IPS-NIHi7 (cell line): ENCODE data around the gene ASTN2.

Experiments
- DNase-seq: peaks from one replicate; pipeline ENCODE4 v3.0.0; 2012; ENCODE audit warnings: mixed read lengths; ENCODE audit errors: extremely low spot score

The ASTN2 gene

DNA sequence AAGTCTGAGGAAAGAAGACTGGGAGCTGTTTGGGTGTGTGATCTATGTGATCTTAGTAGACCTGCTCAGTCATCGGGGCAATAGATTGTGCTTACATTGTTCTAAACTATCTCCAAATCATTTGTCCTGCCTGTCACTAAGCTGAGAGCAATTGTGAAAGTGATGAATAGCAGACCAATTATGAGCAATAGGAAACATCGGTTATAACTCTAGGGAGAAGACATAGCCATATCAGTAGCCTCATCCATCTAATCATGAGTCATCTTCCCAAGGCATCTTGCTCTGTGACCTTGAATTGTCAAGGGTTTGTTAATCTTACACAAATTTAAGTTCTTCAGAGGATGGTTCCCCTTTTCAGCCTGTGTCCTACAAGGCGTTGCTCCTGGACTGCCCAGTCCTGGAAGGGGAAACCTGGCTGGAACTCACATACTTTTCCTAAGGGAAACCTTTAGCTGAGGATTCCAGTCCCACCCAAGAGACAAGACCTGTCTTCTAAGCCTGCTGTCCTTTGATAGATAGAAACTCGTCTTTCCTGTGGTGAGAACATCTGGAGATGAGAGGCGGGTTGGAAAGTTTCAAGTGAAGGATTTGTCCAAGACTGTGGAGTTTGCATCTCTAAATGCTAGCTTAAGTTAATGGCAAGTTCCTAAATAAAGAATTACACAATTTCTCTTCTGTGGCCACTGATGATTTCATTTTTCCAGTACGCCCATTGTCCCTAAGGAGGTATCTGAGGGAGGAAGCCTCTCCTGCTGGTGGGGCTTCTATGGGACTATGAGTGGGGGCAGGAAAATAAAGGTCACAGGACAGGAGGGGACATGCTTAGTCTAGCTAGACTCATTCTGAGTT is 781.6 kb downstream of the ASTN2 start:
- no peak for DNase-seq

DNA sequence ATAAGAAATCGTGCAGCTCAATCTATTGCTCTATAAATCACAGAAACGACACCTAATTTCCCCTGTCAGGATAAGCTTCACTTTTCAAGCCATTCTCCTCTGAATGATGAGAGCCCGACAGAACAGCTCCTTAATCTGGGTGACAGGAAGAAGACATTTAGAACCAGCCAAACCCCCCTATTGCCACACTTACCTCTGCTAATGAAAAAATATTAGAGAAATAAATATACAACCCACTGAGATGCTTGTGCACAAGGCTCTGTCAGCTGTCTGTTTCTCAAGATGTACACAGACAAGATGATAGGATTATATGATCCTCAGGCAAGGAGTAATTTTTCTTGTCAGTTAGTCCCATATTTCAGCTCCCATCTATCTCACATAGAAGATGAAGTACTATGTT is 785.2 kb downstream of the ASTN2 start:
- no peak for DNase-seq

DNA sequence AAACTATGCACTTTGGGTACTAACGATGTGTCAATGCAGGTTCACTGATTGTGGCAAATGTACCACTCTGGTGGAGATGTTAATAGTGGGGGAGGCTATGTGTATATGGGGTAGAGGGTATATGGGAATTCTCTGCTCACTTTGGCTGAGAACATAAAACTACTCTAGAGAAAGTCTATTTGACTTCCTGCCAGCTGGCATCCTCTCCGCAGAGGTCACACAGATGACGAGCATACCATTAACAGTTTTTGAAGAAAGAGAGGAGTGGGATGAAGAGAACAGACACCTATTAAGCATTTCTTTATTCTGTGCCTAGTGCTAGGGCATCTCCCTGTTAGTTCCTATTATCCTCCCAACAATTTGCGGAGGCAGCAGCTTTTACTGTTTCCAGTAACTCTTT is 786.1 kb downstream of the ASTN2 start:
- no peak for DNase-seq

- DNase-seq = no peak
These were observed 787.4 kb downstream of the ASTN2 start for GRCh38 chr9:116627433-116627832.

GRCh38 chr9:116626762-116627161 is 788.1 kb downstream of the ASTN2 start:
- no peak for DNase-seq

- no peak for DNase-seq
These were observed 791.1 kb downstream of the ASTN2 start for GRCh38 chr9:116623715-116624114.

DNA sequence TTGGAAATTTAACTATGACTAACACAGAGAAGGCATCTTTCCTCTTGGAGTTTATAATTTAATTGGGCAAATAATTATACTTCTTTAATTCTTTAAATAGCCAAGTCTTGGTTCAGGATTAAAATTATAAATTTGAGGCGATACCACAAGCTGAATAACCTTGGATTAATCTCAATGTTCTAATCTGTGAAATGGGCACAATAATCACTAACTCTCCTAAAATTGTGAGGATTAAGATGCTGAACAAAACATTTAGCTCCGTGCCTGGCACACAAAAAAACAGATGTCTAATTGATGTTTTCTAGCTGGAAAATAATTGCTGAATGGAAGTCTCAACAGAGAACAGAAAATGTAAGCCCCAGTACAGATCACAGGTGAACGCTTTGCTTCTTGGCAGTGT is 797.5 kb downstream of the ASTN2 start:
- DNase-seq = no peak

GRCh38 chr9:116616304-116616914 is 798.4 kb downstream of the ASTN2 start:
- no peak for DNase-seq

GRCh38 chr9:116608064-116608463 is 806.8 kb downstream of the ASTN2 start:
- no peak for DNase-seq

GRCh38 chr9:116605904-116606341 is 808.9 kb downstream of the ASTN2 start:
- no peak for DNase-seq

DNA sequence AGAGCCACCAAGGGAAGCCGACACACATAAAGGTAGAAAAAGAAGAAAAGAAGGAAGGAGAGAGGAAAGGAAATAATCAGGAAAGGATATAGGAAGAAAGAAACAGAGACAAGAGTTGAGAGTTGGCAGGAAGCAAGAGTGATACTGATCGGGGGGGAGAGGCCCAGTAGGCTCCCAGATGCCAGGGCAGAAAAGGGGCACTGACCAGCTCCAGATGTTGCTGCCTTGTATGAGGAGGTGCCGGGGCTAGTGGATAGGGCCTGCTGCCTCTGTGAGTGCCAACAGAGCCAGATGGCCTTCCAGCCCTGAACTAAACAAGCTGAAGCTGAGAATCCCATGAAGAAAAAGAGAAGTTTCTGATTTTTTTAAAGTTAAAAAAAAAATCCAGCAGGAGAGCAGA is 809.8 kb downstream of the ASTN2 start:
- no peak for DNase-seq

GRCh38 chr9:116604251-116604650 is 810.6 kb downstream of the ASTN2 start:
- no peak for DNase-seq

- DNase-seq = no peak
These were observed 815.4 kb downstream of the ASTN2 start for GRCh38 chr9:116599342-116599884.

GRCh38 chr9:116596646-116597045 is 818.2 kb downstream of the ASTN2 start:
- no peak for DNase-seq

DNA sequence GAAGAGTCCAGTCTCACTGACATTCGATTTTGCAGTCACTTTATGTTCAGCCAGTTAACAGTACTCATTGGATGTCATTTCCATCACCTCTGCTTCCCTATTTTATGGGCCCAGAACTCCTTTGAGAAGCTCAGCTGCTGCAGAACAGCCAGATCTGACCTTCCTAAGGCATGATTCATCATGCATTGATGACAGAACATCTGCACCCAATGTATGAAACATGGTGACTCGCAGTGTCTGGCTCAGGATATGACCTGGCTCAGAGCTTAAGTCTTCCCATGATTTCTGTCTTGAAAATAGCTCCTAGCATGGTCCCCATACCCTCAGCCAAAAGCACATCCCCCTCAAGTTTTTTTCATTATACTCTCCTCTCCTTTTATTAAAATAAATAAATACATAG is 820.3 kb downstream of the ASTN2 start:
- no peak for DNase-seq

DNA sequence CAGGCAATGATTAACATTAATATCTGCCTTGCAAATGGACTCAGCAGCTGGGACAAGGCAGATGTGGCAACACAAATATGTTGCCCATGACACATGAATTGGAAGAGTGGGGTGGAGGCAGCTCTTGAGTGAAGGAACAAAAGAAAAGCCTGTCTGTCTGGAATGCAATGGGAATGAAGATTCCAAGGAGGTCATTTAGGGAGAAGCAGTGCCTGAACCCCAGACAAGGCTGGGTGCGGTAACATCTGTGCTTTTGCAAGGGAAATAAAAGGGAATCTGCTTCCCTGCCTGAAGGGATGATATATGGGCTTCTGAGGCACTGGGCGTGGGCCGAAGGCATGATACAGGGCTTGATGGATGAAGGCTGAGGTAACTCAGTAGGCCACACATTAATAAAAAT is 821.9 kb downstream of the ASTN2 start:
- DNase-seq = no peak

GRCh38 chr9:116589392-116590354 is 825.2 kb downstream of the ASTN2 start:
- peak; percentile 94 for DNase-seq

DNA sequence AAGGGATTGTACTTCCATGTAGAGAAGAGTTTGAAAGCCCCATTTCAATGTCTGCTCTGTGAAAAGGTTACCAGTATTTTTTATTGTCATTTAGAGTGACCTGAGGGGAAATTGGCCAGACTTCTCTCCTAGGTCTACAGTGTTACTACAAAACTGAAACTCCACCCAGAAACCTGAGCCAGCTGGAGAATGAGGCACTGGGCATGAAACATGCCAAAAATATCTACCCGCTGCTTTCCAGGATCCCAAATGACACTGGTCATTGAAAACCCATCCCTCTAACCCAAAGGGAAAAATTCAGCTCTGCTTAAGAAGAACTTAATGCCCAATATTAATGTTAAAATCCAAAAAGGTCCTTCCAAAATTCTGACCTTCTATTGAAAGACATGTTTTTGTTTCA is 826.9 kb downstream of the ASTN2 start:
- no peak for DNase-seq

DNA sequence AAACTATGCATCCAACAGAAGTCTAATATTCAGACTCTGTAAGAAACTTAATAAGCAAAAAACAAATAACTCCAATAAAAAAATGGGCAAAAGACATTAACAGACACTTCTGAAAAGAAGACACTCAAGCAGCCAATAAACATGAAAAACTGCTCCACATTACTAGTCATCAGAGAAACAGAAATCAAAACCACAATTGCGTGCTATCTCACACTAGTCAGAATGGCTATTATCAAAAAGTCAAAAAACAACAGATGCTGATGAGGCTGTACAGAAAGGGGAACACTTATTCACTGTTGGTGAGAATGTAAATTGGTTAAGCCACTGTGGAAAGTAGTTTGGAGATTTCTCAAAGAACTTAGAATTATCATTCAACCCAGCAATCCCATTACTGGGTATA is 829.0 kb downstream of the ASTN2 start:
- no peak for DNase-seq

DNA sequence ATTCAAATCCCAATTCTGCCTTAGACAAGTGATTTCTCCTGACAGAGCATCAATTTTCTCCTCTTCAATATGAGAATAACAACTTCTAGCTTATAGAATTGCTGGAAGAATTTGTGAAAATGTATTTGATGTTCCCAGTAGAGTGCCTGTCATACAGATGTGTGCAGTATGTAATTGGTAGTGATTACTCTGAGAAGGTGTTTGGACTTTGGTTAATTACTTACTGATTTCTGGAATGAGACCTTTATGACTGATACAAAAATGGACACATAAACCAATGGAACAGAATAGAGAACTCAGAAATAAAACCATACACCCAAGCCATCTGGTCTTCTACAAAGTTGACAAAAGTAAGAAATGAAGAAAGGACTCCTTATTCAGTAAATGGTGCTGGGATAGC is 829.7 kb downstream of the ASTN2 start:
- DNase-seq = no peak

DNA sequence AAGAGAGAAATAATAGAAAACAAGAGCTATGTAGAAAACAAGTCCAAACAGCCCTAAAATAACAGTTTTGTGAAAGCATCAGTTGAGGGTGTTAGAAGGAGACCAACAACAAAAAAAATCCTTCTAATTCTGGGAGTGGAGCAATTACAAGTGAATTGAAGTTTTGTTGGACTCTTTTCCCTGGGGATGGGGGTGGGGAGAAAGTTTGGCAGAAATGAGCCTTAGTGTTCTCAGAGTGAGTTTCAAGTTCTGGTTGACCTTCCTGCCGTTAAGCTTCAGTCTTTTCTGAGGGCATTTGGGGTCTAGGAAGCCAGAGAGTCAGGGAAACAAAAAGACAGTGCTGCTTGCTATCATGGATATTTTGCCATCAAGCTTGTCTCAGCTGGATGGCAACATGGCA is 834.0 kb downstream of the ASTN2 start:
- no peak for DNase-seq

DNA sequence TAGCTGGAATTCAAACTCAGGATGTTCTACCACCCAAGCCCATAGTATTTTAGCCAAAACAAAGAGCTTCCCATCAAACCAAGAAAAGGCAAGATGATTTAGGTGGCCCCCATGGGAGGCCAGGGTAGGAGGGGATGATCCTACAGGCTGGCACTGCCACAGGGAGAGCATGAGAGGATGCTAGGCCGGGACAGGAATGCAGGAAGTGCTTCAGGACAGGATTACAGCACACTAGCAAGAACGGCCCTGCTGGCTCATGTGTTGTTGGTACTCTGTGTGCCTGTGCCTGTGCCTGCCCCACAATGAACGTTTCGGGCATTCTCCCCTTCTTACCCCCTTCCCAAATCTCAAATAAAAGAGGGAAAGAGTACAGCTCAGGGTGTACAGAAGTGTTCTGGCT is 838.5 kb downstream of the ASTN2 start:
- DNase-seq = no peak
